ENCODE measurements around the gene B3GLCT. TPM values are rescaled to one million over a fixed set of nuclear protein-coding genes. Genes with fewer than 3 reads are reported as not detected.
A peak's percentile ranks its signal among the peaks of the same experiment; 100 is the strongest.

The B3GLCT gene
- total RNA-seq, 1 experiment from 2014 or later: 1.7 TPM

DNA sequence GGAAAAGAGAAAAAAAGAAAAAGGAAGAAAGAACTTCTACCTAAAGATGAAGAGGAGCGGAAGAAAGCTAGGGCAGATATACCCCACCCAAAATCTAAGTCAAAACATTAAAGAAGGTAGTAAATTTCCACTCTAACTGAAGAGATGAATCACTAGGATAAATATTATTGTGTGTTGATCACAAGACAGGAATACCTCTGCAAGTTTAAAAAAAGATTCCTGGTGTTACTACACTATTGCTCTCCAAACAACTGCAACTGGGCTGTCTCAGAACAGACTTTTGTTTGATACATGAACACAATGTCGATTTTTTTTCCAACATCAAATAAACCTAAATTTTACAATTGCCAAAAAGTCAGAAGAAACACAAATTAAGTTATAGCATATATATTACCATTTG, 44.8 kb upstream of the B3GLCT start:
- no peak overlapping the region for H3K4me3 Mint-ChIP-seq (ENCODE audit: unreplicated experiment)
- CTCF ChIA-PET: interaction anchor here (0.9 to 2.5 kb wide), 2 partner anchors 16 to 110 kb away, joined by 3 to 6 read pairs; no protein-coding TSS in a partner anchor

DNA sequence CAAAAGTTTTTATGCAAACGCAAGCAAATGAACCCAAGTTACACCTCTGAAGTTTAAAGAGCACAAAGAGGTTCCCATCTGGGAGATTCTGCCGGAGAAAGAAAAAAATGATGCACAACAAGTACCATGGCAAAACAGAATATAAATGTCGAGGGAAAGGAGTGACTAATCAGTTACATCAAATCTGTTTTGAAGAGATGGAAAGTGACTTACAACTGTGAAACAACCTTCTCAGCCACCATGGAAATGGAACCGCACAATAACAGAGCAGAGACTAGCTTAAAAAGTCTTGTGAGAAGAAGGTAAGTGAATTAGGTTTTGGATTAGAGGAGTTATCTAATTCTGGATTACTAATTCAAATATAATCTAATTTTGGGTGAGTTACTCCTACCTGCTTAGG, 40.5 kb upstream of the B3GLCT start:
- Mint-ChIP-seq H3K27ac (ENCODE audit: low read depth, unreplicated experiment) (peak overlapping the region; percentile 97), H3K4me3 (ENCODE audit: unreplicated experiment) (peak overlapping the region; percentile 97), H3K27me3 (ENCODE audit: insufficient read depth, unreplicated experiment) (no peaks in the 10 kb centered on the region), H3K36me3 (ENCODE audit: insufficient read depth, unreplicated experiment) (peaks cover 50% of the 10 kb centered on the region), H3K4me1 (ENCODE audit: insufficient read depth, unreplicated experiment) (peaks cover 32% of the 10 kb centered on the region), H3K9me3 (ENCODE audit: unreplicated experiment) (no peaks in the 10 kb centered on the region)
- POLR2A ChIA-PET: interaction anchor here (0.7 to 4.2 kb wide), 9 partner anchors 13 to 114 kb away, joined by 3 to 46 read pairs (median 7); partner anchors contain the start of gene B3GLCT
- BruUV-seq (replicated peaks): no TSS peak
- CTCF ChIA-PET: interaction anchor here (0.6 to 1.8 kb wide), 4 partner anchors 9 to 582 kb away, joined by 3 to 7 read pairs (median 4); partner anchors contain the start of gene B3GLCT
- intact Hi-C loops (cut with micrococcal nuclease): no loop called here
- peak; percentile 20 for DNase-seq (ENCODE audit: unreplicated experiment)
- TF ChIP-seq, protein P1, sequence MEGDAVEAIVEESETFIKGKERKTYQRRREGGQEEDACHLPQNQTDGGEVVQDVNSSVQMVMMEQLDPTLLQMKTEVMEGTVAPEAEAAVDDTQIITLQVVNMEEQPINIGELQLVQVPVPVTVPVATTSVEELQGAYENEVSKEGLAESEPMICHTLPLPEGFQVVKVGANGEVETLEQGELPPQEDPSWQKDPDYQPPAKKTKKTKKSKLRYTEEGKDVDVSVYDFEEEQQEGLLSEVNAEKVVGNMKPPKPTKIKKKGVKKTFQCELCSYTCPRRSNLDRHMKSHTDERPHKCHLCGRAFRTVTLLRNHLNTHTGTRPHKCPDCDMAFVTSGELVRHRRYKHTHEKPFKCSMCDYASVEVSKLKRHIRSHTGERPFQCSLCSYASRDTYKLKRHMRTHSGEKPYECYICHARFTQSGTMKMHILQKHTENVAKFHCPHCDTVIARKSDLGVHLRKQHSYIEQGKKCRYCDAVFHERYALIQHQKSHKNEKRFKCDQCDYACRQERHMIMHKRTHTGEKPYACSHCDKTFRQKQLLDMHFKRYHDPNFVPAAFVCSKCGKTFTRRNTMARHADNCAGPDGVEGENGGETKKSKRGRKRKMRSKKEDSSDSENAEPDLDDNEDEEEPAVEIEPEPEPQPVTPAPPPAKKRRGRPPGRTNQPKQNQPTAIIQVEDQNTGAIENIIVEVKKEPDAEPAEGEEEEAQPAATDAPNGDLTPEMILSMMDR (IDR thresholded peaks at IDR 0.05; ENCODE audit: unreplicated experiment): no peak

More for the DNA sequence above, 44.8 kb upstream of the B3GLCT start:
- Mint-ChIP-seq H3K4me1 (ENCODE audit: insufficient read depth, unreplicated experiment) (peaks cover 27% of the 10 kb centered on the region), H3K36me3 (ENCODE audit: insufficient read depth, unreplicated experiment) (peaks cover 84% of the 10 kb centered on the region), H3K9me3 (ENCODE audit: unreplicated experiment) (no peaks in the 10 kb centered on the region), H3K27me3 (ENCODE audit: insufficient read depth, unreplicated experiment) (no peaks in the 10 kb centered on the region), H3K27ac (ENCODE audit: low read depth, unreplicated experiment) (no peak overlapping the region)
- TF ChIP-seq, protein P1 (IDR thresholded peaks at IDR 0.05; ENCODE audit: unreplicated experiment): no peak
- DNase-seq (ENCODE audit: unreplicated experiment): no peak
- no TSS peak for BruUV-seq (replicated peaks)
- POLR2A ChIA-PET: interaction anchor here (0.6 to 1.0 kb wide), 2 partner anchors 61 to 331 kb away, joined by 3 read pairs; no protein-coding TSS in a partner anchor
- intact Hi-C loops (cut with micrococcal nuclease): no loop called here

DNA sequence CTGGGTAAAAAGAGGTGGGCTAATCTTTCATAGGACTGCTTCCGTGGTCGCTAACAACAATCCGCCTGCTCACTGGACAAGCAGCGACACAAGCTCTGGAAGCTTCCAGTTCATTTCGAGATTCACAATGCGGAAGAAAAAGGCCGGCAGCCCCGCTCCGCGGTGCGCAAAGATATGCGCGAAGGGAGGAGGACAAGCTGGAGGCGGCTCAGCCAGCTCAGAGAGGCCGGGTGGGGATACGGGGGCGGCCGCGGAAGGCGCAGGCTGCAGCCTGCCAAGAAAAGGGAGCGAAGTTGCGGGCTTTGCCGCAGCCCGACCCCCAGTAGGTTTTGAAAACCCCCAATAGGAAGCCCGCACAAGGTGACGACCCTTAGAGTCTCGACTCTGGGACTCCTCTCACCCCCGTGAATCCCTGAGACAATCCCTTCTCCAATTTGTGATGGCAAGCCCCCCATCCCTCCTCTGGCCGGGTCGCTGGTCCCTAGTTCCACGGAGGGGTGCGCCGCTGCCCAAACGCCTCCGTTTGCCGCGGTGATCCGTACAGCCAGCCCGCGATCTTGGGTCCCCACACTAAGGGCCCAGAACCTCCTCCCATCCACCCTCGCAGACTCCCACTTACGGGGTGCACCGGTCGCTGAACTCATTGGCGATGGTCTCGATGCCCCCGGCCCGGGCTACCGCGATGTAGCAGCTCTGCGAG, 38.8 kb upstream of the B3GLCT start:
- no peaks in the 10 kb centered on the region for H3K9me3 Mint-ChIP-seq (ENCODE audit: unreplicated experiment)
- H3K4me1 Mint-ChIP-seq (ENCODE audit: insufficient read depth, unreplicated experiment): peaks cover 32% of the 10 kb centered on the region
- H3K27ac Mint-ChIP-seq (ENCODE audit: low read depth, unreplicated experiment): peak overlapping the region; percentile 97
- H3K27me3 Mint-ChIP-seq (ENCODE audit: insufficient read depth, unreplicated experiment): no peaks in the 10 kb centered on the region
- peaks cover 33% of the 10 kb centered on the region for H3K36me3 Mint-ChIP-seq (ENCODE audit: insufficient read depth, unreplicated experiment)
- peak; percentile 61 for DNase-seq (ENCODE audit: unreplicated experiment)
- TF ChIP-seq, protein P1 (IDR thresholded peaks at IDR 0.05; ENCODE audit: unreplicated experiment): no peak
- POLR2A ChIA-PET: interaction anchor here (0.7 to 4.2 kb wide), 16 partner anchors 9 to 661 kb away, joined by 3 to 46 read pairs (median 6); partner anchors contain the start of gene B3GLCT
- no TSS peak for BruUV-seq (replicated peaks)
- intact Hi-C loops (cut with micrococcal nuclease): loop anchor here (1.0 to 2.0 kb wide), 2 partner anchors 39 to 114 kb away; no protein-coding TSS in a partner anchor
- CTCF ChIA-PET: interaction anchor here (0.6 to 1.3 kb wide), 7 partner anchors 10 to 263 kb away, joined by 3 read pairs; no protein-coding TSS in a partner anchor
- H3K4me3 Mint-ChIP-seq (ENCODE audit: unreplicated experiment): peak overlapping the region; percentile 97

DNA sequence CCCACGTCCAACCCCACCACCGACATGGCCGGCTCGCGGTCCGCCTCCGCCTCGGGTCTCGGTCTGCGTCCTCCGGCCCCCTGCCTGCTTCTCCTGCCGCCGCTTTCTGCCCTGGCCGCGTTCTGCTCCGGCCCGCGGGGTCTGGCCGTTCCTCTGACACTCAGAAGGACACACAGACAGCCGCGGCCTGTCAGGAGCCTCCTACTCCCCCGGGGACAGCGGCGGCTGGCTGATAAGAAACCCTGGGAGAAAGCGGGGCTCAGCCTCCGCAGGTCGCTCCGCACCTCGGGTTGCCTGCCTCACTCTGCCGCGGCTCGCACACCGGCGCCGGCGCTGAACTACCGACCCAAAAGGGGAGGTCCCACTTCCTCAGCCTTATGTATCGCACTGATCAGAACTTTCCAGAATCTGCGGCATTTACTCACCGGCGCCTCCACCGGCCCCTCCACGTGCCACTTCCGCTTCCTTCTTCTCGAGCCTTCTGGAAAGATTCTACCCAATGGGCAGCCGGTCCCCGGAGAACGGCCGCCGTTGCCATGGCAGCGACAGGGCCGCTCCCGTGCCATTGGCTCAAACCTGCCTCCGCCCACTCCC, 38.1 kb upstream of the B3GLCT start, which contains the start of gene HSPH1:
Gene HSPH1, minus strand, starts transcription at position 348 of the 594 bp plus-strand sequence. Its CDS starts 322 bp downstream, at position 26.
- ChIA-PET CTCF (interaction anchor here (0.7 kb wide), 2 partner anchors 109 to 125 kb away, joined by 3 read pairs; no protein-coding TSS in a partner anchor), POLR2A (interaction anchor here (0.8 to 4.2 kb wide), 13 partner anchors 10 to 546 kb away, joined by 3 to 46 read pairs (median 6); partner anchors contain the start of gene B3GLCT)
- Mint-ChIP-seq H3K4me3 (ENCODE audit: unreplicated experiment) (peak within 1 kb of the TSS; percentile 97), H3K36me3 (ENCODE audit: insufficient read depth, unreplicated experiment) (peaks cover 27% of the 10 kb centered on the region), H3K27me3 (ENCODE audit: insufficient read depth, unreplicated experiment) (no peaks in the 10 kb centered on the region), H3K9me3 (ENCODE audit: unreplicated experiment) (no peaks in the 10 kb centered on the region), H3K27ac (ENCODE audit: low read depth, unreplicated experiment) (peak within 1 kb of the TSS; percentile 97), H3K4me1 (ENCODE audit: insufficient read depth, unreplicated experiment) (peaks cover 32% of the 10 kb centered on the region)
- intact Hi-C loops (cut with micrococcal nuclease): loop anchor here (1.0 to 2.0 kb wide), 2 partner anchors 39 to 115 kb away; no protein-coding TSS in a partner anchor
- TF ChIP-seq, protein P1 (IDR thresholded peaks at IDR 0.05; ENCODE audit: unreplicated experiment): no peak
- BruUV-seq (replicated peaks): no TSS peak
- DNase-seq (ENCODE audit: unreplicated experiment): peak; percentile 98

All from MCF 10A (cell line).